ENCODE measurements around the gene JAZF1. TPM values are rescaled to one million over a fixed set of nuclear protein-coding genes. Genes with fewer than 3 reads are reported as not detected.

JAZF1 gene
- total and polyA plus RNA-seq, 2 experiments from 2014 or later = 9.5 to 12.1 TPM

GRCh38 chr7:28026237-28026636, 154.4 kb downstream of the JAZF1 start:
- TF ChIP-seq CTCF (IDR thresholded peaks at IDR 0.05; ENCODE audit: poor library complexity) (no peak), EZH2 (IDR thresholded peaks at IDR 0.05; ENCODE audit: borderline replicate concordance) (no peak), EZH2phosphoT487 (IDR thresholded peaks at IDR 0.05; ENCODE audit: low read depth, severe bottlenecking, unreplicated experiment) (no peak)
- WGBS (ENCODE audit: low lambda C conversion rate, missing lambda C conversion rate) = 57% methylated on average over 2 of the region's 2 CpGs
- H3K4me3 ChIP-seq = no peak overlapping the region
- H3K9me3 ChIP-seq (ENCODE audit: low read depth) = no peaks in the 10 kb centered on the region
- H3K4me1 ChIP-seq (ENCODE audit: insufficient read depth) = peaks cover 3% of the 10 kb centered on the region
- DNase-seq (ENCODE audit: low spot score) = no peak
- no peak overlapping the region for H3K4me2 ChIP-seq
- H3K79me2 ChIP-seq = no peaks in the 10 kb centered on the region
- no peak overlapping the region for H2AFZ ChIP-seq
- H3K27ac ChIP-seq = no peak overlapping the region
- H3K36me3 ChIP-seq (replicated peaks; ENCODE audit: insufficient read depth, low read depth) = no peaks in the 10 kb centered on the region
- no peaks in the 10 kb centered on the region for H3K9me2 ChIP-seq (replicated peaks; ENCODE audit: insufficient read depth)
- H3K27me3 ChIP-seq = no peaks in the 10 kb centered on the region
- H4K20me1 ChIP-seq (ENCODE audit: insufficient read depth, poor library complexity, severe bottlenecking) = no peaks in the 10 kb centered on the region

DNA sequence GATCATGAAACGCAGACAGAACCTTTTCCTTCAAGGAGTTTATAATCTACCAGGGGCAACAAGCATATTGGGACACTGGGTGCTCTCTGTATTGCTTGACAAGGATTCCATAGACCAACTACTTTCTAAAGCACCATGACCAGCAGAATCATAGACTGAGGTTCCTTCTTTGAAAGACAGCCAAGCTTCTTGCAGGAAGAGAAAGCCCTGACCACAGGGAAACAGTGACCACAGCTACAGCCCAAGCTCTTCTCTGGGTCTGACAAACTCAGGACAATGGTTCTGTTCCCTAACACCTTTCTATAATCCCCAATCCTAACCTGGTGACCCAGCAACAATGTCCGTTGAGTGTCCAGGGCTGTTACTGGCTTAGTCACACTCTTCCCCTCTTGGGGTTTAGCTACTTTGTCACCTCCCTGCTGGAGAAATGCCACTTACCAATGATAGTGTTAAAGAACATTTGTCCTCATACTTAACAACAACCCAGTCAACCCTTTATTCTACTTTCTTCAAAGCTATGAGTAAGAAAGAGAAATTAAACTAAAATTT, 155.7 kb downstream of the JAZF1 start:
- Histone ChIP-seq H3K79me2 (no peaks in the 10 kb centered on the region), H3K36me3 (replicated peaks; ENCODE audit: insufficient read depth, low read depth) (no peaks in the 10 kb centered on the region), H3K9me3 (ENCODE audit: low read depth) (no peaks in the 10 kb centered on the region), H3K4me1 (ENCODE audit: insufficient read depth) (peaks cover 3% of the 10 kb centered on the region), H3K4me3 (no peak overlapping the region), H3K27ac (no peak overlapping the region), H3K27me3 (no peaks in the 10 kb centered on the region), H4K20me1 (ENCODE audit: insufficient read depth, poor library complexity, severe bottlenecking) (no peaks in the 10 kb centered on the region), H2AFZ (no peak overlapping the region), H3K4me2 (no peak overlapping the region), H3K9me2 (replicated peaks; ENCODE audit: insufficient read depth) (no peaks in the 10 kb centered on the region)
- DNase-seq (ENCODE audit: low spot score) = no peak
- 91% methylated on average over 2 of the region's 2 CpGs for WGBS (ENCODE audit: low lambda C conversion rate, missing lambda C conversion rate)
- TF ChIP-seq EZH2 (IDR thresholded peaks at IDR 0.05; ENCODE audit: borderline replicate concordance) (no peak), CTCF (IDR thresholded peaks at IDR 0.05; ENCODE audit: poor library complexity) (no peak), EZH2phosphoT487 (IDR thresholded peaks at IDR 0.05; ENCODE audit: low read depth, severe bottlenecking, unreplicated experiment) (no peak)

- H2AFZ ChIP-seq = peak overlapping the region; percentile 7
- H4K20me1 ChIP-seq (ENCODE audit: insufficient read depth, poor library complexity, severe bottlenecking) = no peaks in the 10 kb centered on the region
- no peak overlapping the region for H3K27ac ChIP-seq
- H3K36me3 ChIP-seq (replicated peaks; ENCODE audit: insufficient read depth, low read depth) = no peaks in the 10 kb centered on the region
- DNase-seq (ENCODE audit: low spot score) = peak; percentile 86
- H3K79me2 ChIP-seq = peaks cover 3% of the 10 kb centered on the region
- peaks cover 5% of the 10 kb centered on the region for H3K4me1 ChIP-seq (ENCODE audit: insufficient read depth)
- TF ChIP-seq CTCF (IDR thresholded peaks at IDR 0.05; ENCODE audit: poor library complexity) (peak; percentile 91), EZH2phosphoT487 (IDR thresholded peaks at IDR 0.05; ENCODE audit: low read depth, severe bottlenecking, unreplicated experiment) (no peak), EZH2 (IDR thresholded peaks at IDR 0.05; ENCODE audit: borderline replicate concordance) (no peak)
- no peaks in the 10 kb centered on the region for H3K9me3 ChIP-seq (ENCODE audit: low read depth)
- WGBS (ENCODE audit: low lambda C conversion rate, missing lambda C conversion rate) = 10% methylated on average over 12 of the region's 12 CpGs
- no peak overlapping the region for H3K4me3 ChIP-seq
- no peaks in the 10 kb centered on the region for H3K9me2 ChIP-seq (replicated peaks; ENCODE audit: insufficient read depth)
- peak overlapping the region; percentile 62 for H3K4me2 ChIP-seq
- no peaks in the 10 kb centered on the region for H3K27me3 ChIP-seq
Observed at GRCh38 chr7:28020302-28020940, 160.2 kb downstream of the JAZF1 start.

Measured in hepatocyte (in vitro differentiated cells).